ENCODE results near the gene LRRFIP1. TPM values are rescaled to one million over a fixed set of nuclear protein-coding genes. Genes with fewer than 3 reads are reported as not detected.

The LRRFIP1 gene
- total and polyA plus RNA-seq, 2 donors (not counting 3 experiments of a cell fraction or from before 2014, with no cell fraction given): 39.2 to 179 TPM

GRCh38 chr2:237720444-237720843 lies 93.1 kb downstream of the LRRFIP1 start:
- CTCF ChIA-PET: interaction anchor here (4.1 kb wide), 1 partner anchor 24 kb away, joined by 15 read pairs; no protein-coding TSS in a partner anchor
- intact Hi-C loops (cut with micrococcal nuclease): no loop called here

GRCh38 chr2:237720957-237721356 lies 93.6 kb downstream of the LRRFIP1 start:
- no peak for DNase-seq (ENCODE audit: low read depth, low spot score)
- BruUV-seq (replicated peaks): no TSS peak
- no peak for TF ChIP-seq POLR2AphosphoS5 (IDR thresholded peaks at IDR 0.05; ENCODE audit: insufficient read depth, low read depth, low read length)
- no peak for TF ChIP-seq MYC (IDR thresholded peaks at IDR 0.05; ENCODE audit: low read depth, low read length)
- TF ChIP-seq GATA2 (IDR thresholded peaks at IDR 0.05; ENCODE audit: insufficient read depth, insufficient read length, low read depth, low read length): no peak
- no peak for TF ChIP-seq EZH2 (IDR thresholded peaks at IDR 0.05; ENCODE audit: borderline replicate concordance, low read depth, low read length, severe bottlenecking)
- TF ChIP-seq JUN (IDR thresholded peaks at IDR 0.05; ENCODE audit: borderline replicate concordance, insufficient read depth, insufficient read length, low read depth): no peak
- TF ChIP-seq CTCF (IDR thresholded peaks at IDR 0.05; ENCODE audit: extremely low read depth in 1 of 2, insufficient read depth in 1 of 2, low read depth in 1 of 2, low read length in 2 of 2): no peak
- no peak for TF ChIP-seq POLR2A (IDR thresholded peaks at IDR 0.05; ENCODE audit: low read depth, low read length)
- TF ChIP-seq MAX (IDR thresholded peaks at IDR 0.05; ENCODE audit: insufficient read depth, insufficient read length): no peak
- no peak for TF ChIP-seq FOS (IDR thresholded peaks at IDR 0.05; ENCODE audit: borderline replicate concordance, insufficient read depth, low read length)

More at GRCh38 chr2:237720444-237720843, 93.1 kb downstream of the LRRFIP1 start:
- Histone ChIP-seq H3K9ac (replicated peaks; ENCODE audit: extremely low read depth, insufficient read depth, low read length) (no peak overlapping the region), H4K20me1 (replicated peaks; ENCODE audit: control insufficient read depth, extremely low read depth, insufficient read depth, low read length) (no peaks in the 10 kb centered on the region), H3K79me2 (ENCODE audit: control insufficient read depth, insufficient read depth, low read length) (peaks cover 82% of the 10 kb centered on the region), H3K27me3 (ENCODE audit: control insufficient read depth in 2 of 2, insufficient read depth in 2 of 2, low read length in 2 of 2) (no peaks in the 10 kb centered on the region), H3K4me1 (ENCODE audit: control insufficient read depth, extremely low read depth, insufficient read depth, low read length) (peaks cover 15% of the 10 kb centered on the region), H3K9me3 (replicated peaks; ENCODE audit: control insufficient read depth, insufficient read depth, low read length) (no peaks in the 10 kb centered on the region), H2AFZ (ENCODE audit: low read depth, low read length) (no peak overlapping the region), H3K4me2 (ENCODE audit: insufficient read depth, low read length) (no peak overlapping the region), H3K9me1 (replicated peaks; ENCODE audit: control insufficient read depth, extremely low read depth, insufficient read depth, low read length) (peaks cover under 1% of the 10 kb centered on the region), H3K4me3 (replicated peaks in 1 of 3; ENCODE audit: insufficient read depth in 1 of 3, low read depth in 1 of 3, low read length in 3 of 3) (no peak overlapping the region), H3K36me3 (ENCODE audit: control insufficient read depth in 2 of 2, extremely low read depth in 1 of 2, insufficient read depth in 2 of 2, low read length in 2 of 2) (peaks cover 0 to 2% of the 10 kb centered on the region in 2 experiments), H3K27ac (ENCODE audit: insufficient read depth, low read depth, low read length) (no peak overlapping the region)
- POLR2A ChIA-PET: interaction anchor here (0.6 to 0.7 kb wide), 2 partner anchors 25 to 34 kb away, joined by 3 to 7 read pairs; no protein-coding TSS in a partner anchor
- DNase-seq (ENCODE audit: low read depth, low spot score) (no peak), FAIRE-seq (no peak)
- no TSS peak for BruUV-seq (replicated peaks)
- dilution Hi-C loops (cut with MboI; ENCODE audit: extremely low pct_ligation_motif_present, low sequenced_read_pairs): no loop called here
- TF ChIP-seq GATA2 (IDR thresholded peaks at IDR 0.05; ENCODE audit: insufficient read depth, insufficient read length, low read depth, low read length): no peak

More at GRCh38 chr2:237720957-237721356, 93.6 kb downstream of the LRRFIP1 start:
- CTCF ChIA-PET: interaction anchor here (4.1 kb wide), 1 partner anchor 24 kb away, joined by 15 read pairs; no protein-coding TSS in a partner anchor
- H2AFZ ChIP-seq (ENCODE audit: low read depth, low read length): no peak overlapping the region
- H3K27ac ChIP-seq (ENCODE audit: insufficient read depth, low read depth, low read length): no peak overlapping the region
- H3K79me2 ChIP-seq (ENCODE audit: control insufficient read depth, insufficient read depth, low read length): peaks cover 81% of the 10 kb centered on the region
- H3K36me3 ChIP-seq (ENCODE audit: control insufficient read depth in 2 of 2, extremely low read depth in 1 of 2, insufficient read depth in 2 of 2, low read length in 2 of 2): peaks cover 0 to 2% of the 10 kb centered on the region in 2 experiments
- dilution Hi-C loops (cut with MboI; ENCODE audit: extremely low pct_ligation_motif_present, low sequenced_read_pairs): no loop called here
- no peak for FAIRE-seq
- no peak overlapping the region for H3K4me2 ChIP-seq (ENCODE audit: insufficient read depth, low read length)
- no peak overlapping the region for H3K4me3 ChIP-seq (replicated peaks in 1 of 3; ENCODE audit: insufficient read depth in 1 of 3, low read depth in 1 of 3, low read length in 3 of 3)
- H3K27me3 ChIP-seq (ENCODE audit: control insufficient read depth in 2 of 2, insufficient read depth in 2 of 2, low read length in 2 of 2): no peaks in the 10 kb centered on the region
- H4K20me1 ChIP-seq (replicated peaks; ENCODE audit: control insufficient read depth, extremely low read depth, insufficient read depth, low read length): no peaks in the 10 kb centered on the region
- POLR2A ChIA-PET: interaction anchor here (0.6 to 0.8 kb wide), 2 partner anchors 13 to 26 kb away, joined by 3 to 4 read pairs; no protein-coding TSS in a partner anchor
- peaks cover 3% of the 10 kb centered on the region for H3K9me1 ChIP-seq (replicated peaks; ENCODE audit: control insufficient read depth, extremely low read depth, insufficient read depth, low read length)
- no peaks in the 10 kb centered on the region for H3K9me3 ChIP-seq (replicated peaks; ENCODE audit: control insufficient read depth, insufficient read depth, low read length)
- no peak overlapping the region for H3K9ac ChIP-seq (replicated peaks; ENCODE audit: extremely low read depth, insufficient read depth, low read length)
- intact Hi-C loops (cut with micrococcal nuclease): no loop called here
- peaks cover 15% of the 10 kb centered on the region for H3K4me1 ChIP-seq (ENCODE audit: control insufficient read depth, extremely low read depth, insufficient read depth, low read length)

Measured in endothelial cell of umbilical vein (primary cell).